ENCODE measurements around the gene HOXC12.

DNA sequence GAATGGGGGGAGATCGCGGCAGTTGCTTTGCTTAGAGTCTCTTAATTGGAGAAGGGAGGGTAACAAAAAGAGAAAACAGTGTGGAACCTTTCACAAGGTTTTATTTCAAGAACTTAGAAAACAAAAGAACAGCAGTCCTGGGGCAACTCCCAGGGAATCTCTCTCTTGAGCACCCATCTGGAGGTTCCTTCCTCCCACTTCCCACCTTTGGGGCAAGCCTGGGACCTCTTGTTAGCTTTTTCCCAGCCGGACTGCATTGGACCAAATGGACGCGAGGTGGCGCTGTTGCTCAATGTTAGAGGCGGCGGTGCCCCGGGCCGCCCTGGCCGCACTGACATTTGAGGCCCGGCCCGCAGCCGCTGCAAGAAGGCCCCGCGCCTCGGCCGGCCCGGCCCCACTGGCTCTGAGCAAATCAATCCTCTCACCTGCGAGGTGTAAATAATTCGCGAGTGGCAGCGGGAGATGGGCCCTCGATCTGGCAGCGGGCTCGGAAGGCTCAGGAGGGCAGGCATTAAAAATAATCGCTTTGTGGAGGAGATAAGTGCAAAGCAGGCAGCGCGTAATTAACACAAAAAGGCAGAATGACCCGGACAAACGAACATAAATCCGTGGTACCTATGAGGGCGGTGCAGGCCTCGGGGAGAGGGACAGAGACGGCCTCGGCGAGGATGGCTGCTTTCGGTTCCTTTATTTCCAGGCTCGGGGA is 51.3 kb downstream of the HOXC12 start:
- TF ChIP-seq, protein P1, sequence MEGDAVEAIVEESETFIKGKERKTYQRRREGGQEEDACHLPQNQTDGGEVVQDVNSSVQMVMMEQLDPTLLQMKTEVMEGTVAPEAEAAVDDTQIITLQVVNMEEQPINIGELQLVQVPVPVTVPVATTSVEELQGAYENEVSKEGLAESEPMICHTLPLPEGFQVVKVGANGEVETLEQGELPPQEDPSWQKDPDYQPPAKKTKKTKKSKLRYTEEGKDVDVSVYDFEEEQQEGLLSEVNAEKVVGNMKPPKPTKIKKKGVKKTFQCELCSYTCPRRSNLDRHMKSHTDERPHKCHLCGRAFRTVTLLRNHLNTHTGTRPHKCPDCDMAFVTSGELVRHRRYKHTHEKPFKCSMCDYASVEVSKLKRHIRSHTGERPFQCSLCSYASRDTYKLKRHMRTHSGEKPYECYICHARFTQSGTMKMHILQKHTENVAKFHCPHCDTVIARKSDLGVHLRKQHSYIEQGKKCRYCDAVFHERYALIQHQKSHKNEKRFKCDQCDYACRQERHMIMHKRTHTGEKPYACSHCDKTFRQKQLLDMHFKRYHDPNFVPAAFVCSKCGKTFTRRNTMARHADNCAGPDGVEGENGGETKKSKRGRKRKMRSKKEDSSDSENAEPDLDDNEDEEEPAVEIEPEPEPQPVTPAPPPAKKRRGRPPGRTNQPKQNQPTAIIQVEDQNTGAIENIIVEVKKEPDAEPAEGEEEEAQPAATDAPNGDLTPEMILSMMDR (IDR thresholded peaks at IDR 0.05) = peak; percentile 71 to 95 (median 90)
- TF ChIP-seq POLR2A (IDR thresholded peaks at IDR 0.05) = no peak

Data from thyroid gland (tissue), 4 donors.